Thyroid gland (tissue), 4 donors: Measurements from ENCODE around the gene DOCK10.
A peak's percentile ranks its signal among the peaks of the same experiment; 100 is the strongest.

ENCODE experiments used
- CTCF ChIP-seq, 6 experiments: fragments of 200-600 bp in 3 of 6; fragments of 450-650 bp in 3 of 6; sonication (generic) in 3 of 6; IDR thresholded peaks; one replicate each; pipeline ENCODE4 v1.5.1; 2016 to 2019; ENCODE audit warnings: antibody characterized with exemption in 6 of 6, mild to moderate bottlenecking in 2 of 6, inconsistent platforms in 1 of 6, moderate library complexity in 1 of 6
- POLR2A ChIP-seq, 2 donors: fragments of 450-650 bp; IDR thresholded peaks; one replicate each; pipeline ENCODE4 v1.6.1; 2017; ENCODE audit warnings: antibody characterized with exemption in 2 of 2, mild to moderate bottlenecking in 2 of 2, moderate library complexity in 1 of 2

GRCh38 chr2:224778474-224778877 is 263.8 kb downstream of the DOCK10 start:
- peak in 5 of 6 experiments; percentile 33 to 81 (median 70) for TF ChIP-seq CTCF (IDR thresholded peaks at IDR 0.05)
- TF ChIP-seq POLR2A (IDR thresholded peaks at IDR 0.05), result no peak
